HEK293 (cell line): ENCODE data around the gene ANTKMT.

Experiments
- KLF7 ChIP-seq: fragments of 450-650 bp; formaldehyde crosslinking; IDR thresholded peaks from 2 replicates; pipeline ENCODE4 v1.5.1; 2016; ENCODE audit warnings: missing biosample characterization, missing genetic modification characterization, borderline replicate concordance
- MEIS1 ChIP-seq: sonication (generic); formaldehyde crosslinking; IDR thresholded peaks from 2 replicates; pipeline ENCODE4 v1.8.1; 2022; ENCODE audit warnings: missing genetic modification reagents, mild to moderate bottlenecking, borderline replicate concordance
- OSR2 ChIP-seq: fragments of 450-650 bp; formaldehyde crosslinking; IDR thresholded peaks from 2 replicates; pipeline ENCODE4 v1.5.1; 2016; ENCODE audit warnings: missing biosample characterization, missing genetic modification characterization
- REPIN1 ChIP-seq: fragments of 450-650 bp; formaldehyde crosslinking; IDR thresholded peaks from 2 replicates; pipeline ENCODE4 v1.5.1; 2017; ENCODE audit warnings: missing biosample characterization, missing genetic modification characterization, low read depth
- SETDB1 ChIP-seq: IDR thresholded peaks from one replicate; pipeline ENCODE4 v1.6.1; 2017; ENCODE audit warnings: mild to moderate bottlenecking, low read length, moderate library complexity, mixed read lengths; ENCODE audit not compliant: insufficient read length
- TCF7L2 ChIP-seq: IDR thresholded peaks from 2 replicates; pipeline ENCODE4 v1.6.1; 2011; ENCODE audit warnings: low read depth, mild to moderate bottlenecking, inconsistent platforms, low read length, moderate library complexity, borderline replicate concordance
- ZBTB48 ChIP-seq: fragments of 450-650 bp; formaldehyde crosslinking; IDR thresholded peaks from 2 replicates; pipeline ENCODE4 v1.5.1; 2016; ENCODE audit warnings: missing biosample characterization, missing genetic modification characterization
- ZBTB8A ChIP-seq: fragments of 450-650 bp; formaldehyde crosslinking; IDR thresholded peaks from 2 replicates; pipeline ENCODE4 v1.5.1; 2016; ENCODE audit warnings: missing biosample characterization, missing genetic modification characterization
- ZNF121 ChIP-seq: fragments of 450-650 bp; formaldehyde crosslinking; IDR thresholded peaks from 2 replicates; pipeline ENCODE4 v1.5.1; 2016; ENCODE audit warnings: missing biosample characterization, missing genetic modification characterization
- ZNF175 ChIP-seq: fragments of 450-650 bp; formaldehyde crosslinking; IDR thresholded peaks from 2 replicates; pipeline ENCODE4 v1.5.1; 2016; ENCODE audit warnings: missing biosample characterization, missing genetic modification characterization
- ZNF184 ChIP-seq: fragments of 450-650 bp; IDR thresholded peaks from 2 replicates; pipeline ENCODE4 v1.5.1; 2018; ENCODE audit warnings: missing biosample characterization, mild to moderate bottlenecking, missing genetic modification characterization
- ZNF26 ChIP-seq: fragments of 450-650 bp; formaldehyde crosslinking; IDR thresholded peaks from 2 replicates; pipeline ENCODE4 v1.5.1; 2016; ENCODE audit warnings: missing biosample characterization, missing genetic modification characterization
- ZNF292 ChIP-seq: fragments of 450-650 bp; formaldehyde crosslinking; IDR thresholded peaks from 2 replicates; pipeline ENCODE4 v1.5.1; 2016; ENCODE audit warnings: low read depth, missing biosample characterization, missing genetic modification characterization, borderline replicate concordance
- ZNF488 ChIP-seq: fragments of 450-650 bp; formaldehyde crosslinking; IDR thresholded peaks from 2 replicates; pipeline ENCODE4 v1.5.1; 2016; ENCODE audit warnings: missing biosample characterization, missing genetic modification characterization
- ZNF513 ChIP-seq: fragments of 450-650 bp; IDR thresholded peaks from 2 replicates; pipeline ENCODE4 v1.5.1; 2018; ENCODE audit warnings: missing biosample characterization, missing genetic modification characterization
- ZNF571 ChIP-seq: fragments of 450-650 bp; formaldehyde crosslinking; IDR thresholded peaks from 2 replicates; pipeline ENCODE4 v1.5.0; 2017; ENCODE audit warnings: missing biosample characterization, missing genetic modification characterization
- ZNF645 ChIP-seq: fragments of 450-650 bp; formaldehyde crosslinking; IDR thresholded peaks from 2 replicates; pipeline ENCODE4; 2016; ENCODE audit warnings: missing biosample characterization, missing genetic modification characterization
- ZNF658 ChIP-seq: fragments of 450-650 bp; formaldehyde crosslinking; IDR thresholded peaks from 2 replicates; pipeline ENCODE4; 2016; ENCODE audit warnings: missing biosample characterization, missing genetic modification characterization
- ZNF677 ChIP-seq: fragments of 450-650 bp; IDR thresholded peaks from 2 replicates; pipeline ENCODE4 v1.5.0; 2018; ENCODE audit warnings: missing biosample characterization, mild to moderate bottlenecking, missing genetic modification characterization, moderate library complexity
- ZNF692 ChIP-seq: fragments of 450-650 bp; formaldehyde crosslinking; IDR thresholded peaks from 2 replicates; pipeline ENCODE4 v1.5.1; 2016; ENCODE audit warnings: missing biosample characterization, missing genetic modification characterization
- ZNF76 ChIP-seq: fragments of 450-650 bp; formaldehyde crosslinking; IDR thresholded peaks from 2 replicates; pipeline ENCODE4; 2016; ENCODE audit warnings: low read depth, missing biosample characterization, missing genetic modification characterization, borderline replicate concordance
- ZNF791 ChIP-seq: fragments of 450-650 bp; formaldehyde crosslinking; IDR thresholded peaks from 2 replicates; pipeline ENCODE4 v1.5.1; 2016; ENCODE audit warnings: missing biosample characterization, missing genetic modification characterization
- ZSCAN30 ChIP-seq: fragments of 450-650 bp; IDR thresholded peaks from 2 replicates; pipeline ENCODE4 v1.5.1; 2018; ENCODE audit warnings: missing biosample characterization, mild to moderate bottlenecking, missing genetic modification characterization, moderate library complexity
- TF ChIP-seq, protein P1 (sequence below): fragments of 450-650 bp; formaldehyde crosslinking; IDR thresholded peaks from 2 replicates; pipeline ENCODE4 v1.5.1; 2016; ENCODE audit warnings: missing biosample characterization, missing genetic modification characterization, borderline replicate concordance
- TF ChIP-seq, protein P2 (sequence below): fragments of 450-650 bp; formaldehyde crosslinking; IDR thresholded peaks from 2 replicates; pipeline ENCODE4 v1.5.1; 2016; ENCODE audit warnings: missing biosample characterization, missing genetic modification characterization
- TF ChIP-seq, protein P3 (sequence below): fragments of 450-650 bp; formaldehyde crosslinking; IDR thresholded peaks from 2 replicates; pipeline ENCODE4 v1.5.1; 2016; ENCODE audit warnings: missing biosample characterization, missing genetic modification characterization, borderline replicate concordance

The ANTKMT gene

DNA sequence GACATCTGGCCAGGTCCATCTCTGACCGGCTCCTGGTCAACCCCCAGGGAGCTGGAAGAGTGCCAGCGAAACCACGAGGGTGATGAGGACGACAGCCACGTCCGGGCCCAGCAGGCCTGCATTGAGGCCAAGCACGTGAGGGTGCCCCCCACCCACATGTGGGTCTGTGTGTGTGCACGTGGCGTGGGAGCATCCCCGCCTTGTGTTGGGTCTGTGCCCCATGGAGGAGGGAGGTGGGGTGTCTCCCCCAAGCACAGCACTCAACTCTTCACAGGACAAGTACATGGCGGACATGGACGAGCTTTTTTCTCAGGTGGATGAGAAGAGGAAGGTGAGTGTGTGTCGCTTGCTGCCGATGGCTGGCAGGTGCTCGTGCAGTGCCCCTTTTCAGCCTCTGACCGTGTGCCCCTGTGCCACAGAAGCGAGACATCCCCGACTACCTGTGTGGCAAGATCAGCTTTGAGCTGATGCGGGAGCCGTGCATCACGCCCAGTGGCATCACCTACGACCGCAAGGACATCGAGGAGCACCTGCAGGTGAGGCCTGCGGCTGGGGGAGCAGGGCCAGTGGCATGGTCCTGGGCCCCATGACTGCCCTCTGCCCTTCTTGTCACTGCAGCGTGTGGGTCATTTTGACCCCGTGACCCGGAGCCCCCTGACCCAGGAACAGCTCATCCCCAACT, 39.1 kb upstream of the ANTKMT start (continued):
- TF ChIP-seq, protein P1, sequence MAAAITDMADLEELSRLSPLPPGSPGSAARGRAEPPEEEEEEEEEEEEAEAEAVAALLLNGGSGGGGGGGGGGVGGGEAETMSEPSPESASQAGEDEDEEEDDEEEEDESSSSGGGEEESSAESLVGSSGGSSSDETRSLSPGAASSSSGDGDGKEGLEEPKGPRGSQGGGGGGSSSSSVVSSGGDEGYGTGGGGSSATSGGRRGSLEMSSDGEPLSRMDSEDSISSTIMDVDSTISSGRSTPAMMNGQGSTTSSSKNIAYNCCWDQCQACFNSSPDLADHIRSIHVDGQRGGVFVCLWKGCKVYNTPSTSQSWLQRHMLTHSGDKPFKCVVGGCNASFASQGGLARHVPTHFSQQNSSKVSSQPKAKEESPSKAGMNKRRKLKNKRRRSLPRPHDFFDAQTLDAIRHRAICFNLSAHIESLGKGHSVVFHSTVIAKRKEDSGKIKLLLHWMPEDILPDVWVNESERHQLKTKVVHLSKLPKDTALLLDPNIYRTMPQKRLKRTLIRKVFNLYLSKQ (tag by site-specific recombination), result no peak
- TF ChIP-seq ZNF175 (tag by site-specific recombination), result no peak
- TF ChIP-seq ZNF121 (tag by site-specific recombination), result no peak
- TF ChIP-seq KLF7 (tag by site-specific recombination), result no peak; the same call in 1 of the 2 replicates
- peak; percentile 92 for TF ChIP-seq ZNF692 (tag by site-specific recombination)
- no peak for TF ChIP-seq ZNF658 (tag by site-specific recombination)
- peak; percentile 75 for TF ChIP-seq OSR2 (tag by site-specific recombination)
- peak; percentile 77 for TF ChIP-seq ZBTB8A
- peak; percentile 36 for TF ChIP-seq ZNF645 (tag by site-specific recombination)
- no peak for TF ChIP-seq SETDB1
- no peak for TF ChIP-seq TCF7L2
- TF ChIP-seq, protein P2, sequence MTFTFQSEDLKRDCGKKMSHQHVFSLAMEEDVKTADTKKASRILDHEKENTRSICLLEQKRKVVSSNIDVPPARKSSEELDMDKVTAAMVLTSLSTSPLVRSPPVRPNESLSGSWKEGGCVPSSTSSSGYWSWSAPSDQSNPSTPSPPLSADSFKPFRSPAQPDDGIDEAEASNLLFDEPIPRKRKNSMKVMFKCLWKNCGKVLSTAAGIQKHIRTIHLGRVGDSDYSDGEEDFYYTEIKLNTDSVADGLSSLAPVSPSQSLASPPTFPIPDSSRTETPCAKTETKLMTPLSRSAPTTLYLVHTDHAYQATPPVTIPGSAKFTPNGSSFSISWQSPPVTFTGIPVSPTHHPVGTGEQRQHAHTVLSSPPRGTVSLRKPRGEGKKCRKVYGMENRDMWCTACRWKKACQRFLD (tag by site-specific recombination), result no peak
- no peak for TF ChIP-seq MEIS1 (CRISPR knock-in tag)
- peak; percentile 75 for TF ChIP-seq ZSCAN30 (tag by site-specific recombination)
- TF ChIP-seq ZNF26 (tag by site-specific recombination), result no peak
- no peak for TF ChIP-seq ZNF292
- TF ChIP-seq, protein P3, sequence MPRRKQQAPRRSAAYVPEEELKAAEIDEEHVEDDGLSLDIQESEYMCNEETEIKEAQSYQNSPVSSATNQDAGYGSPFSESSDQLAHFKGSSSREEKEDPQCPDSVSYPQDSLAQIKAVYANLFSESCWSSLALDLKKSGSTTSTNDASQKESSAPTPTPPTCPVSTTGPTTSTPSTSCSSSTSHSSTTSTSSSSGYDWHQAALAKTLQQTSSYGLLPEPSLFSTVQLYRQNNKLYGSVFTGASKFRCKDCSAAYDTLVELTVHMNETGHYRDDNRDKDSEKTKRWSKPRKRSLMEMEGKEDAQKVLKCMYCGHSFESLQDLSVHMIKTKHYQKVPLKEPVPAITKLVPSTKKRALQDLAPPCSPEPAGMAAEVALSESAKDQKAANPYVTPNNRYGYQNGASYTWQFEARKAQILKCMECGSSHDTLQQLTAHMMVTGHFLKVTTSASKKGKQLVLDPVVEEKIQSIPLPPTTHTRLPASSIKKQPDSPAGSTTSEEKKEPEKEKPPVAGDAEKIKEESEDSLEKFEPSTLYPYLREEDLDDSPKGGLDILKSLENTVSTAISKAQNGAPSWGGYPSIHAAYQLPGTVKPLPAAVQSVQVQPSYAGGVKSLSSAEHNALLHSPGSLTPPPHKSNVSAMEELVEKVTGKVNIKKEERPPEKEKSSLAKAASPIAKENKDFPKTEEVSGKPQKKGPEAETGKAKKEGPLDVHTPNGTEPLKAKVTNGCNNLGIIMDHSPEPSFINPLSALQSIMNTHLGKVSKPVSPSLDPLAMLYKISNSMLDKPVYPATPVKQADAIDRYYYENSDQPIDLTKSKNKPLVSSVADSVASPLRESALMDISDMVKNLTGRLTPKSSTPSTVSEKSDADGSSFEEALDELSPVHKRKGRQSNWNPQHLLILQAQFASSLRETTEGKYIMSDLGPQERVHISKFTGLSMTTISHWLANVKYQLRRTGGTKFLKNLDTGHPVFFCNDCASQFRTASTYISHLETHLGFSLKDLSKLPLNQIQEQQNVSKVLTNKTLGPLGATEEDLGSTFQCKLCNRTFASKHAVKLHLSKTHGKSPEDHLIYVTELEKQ (tag by site-specific recombination), result no peak; the same call in 1 of the 2 replicates
- TF ChIP-seq ZNF488 (tag by site-specific recombination), result no peak; the same call in 1 of the 2 replicates
- TF ChIP-seq ZBTB48, result no peak
- TF ChIP-seq ZNF791 (tag by site-specific recombination), result no peak
- 0 out of 2 replicates have a peak, but pooled peaks have one; percentile 8 for TF ChIP-seq REPIN1 (tag by site-specific recombination)
- peak; percentile 65 for TF ChIP-seq ZNF513
- no peak for TF ChIP-seq ZNF571 (tag by site-specific recombination)
- 0 out of 2 replicates have a peak, but pooled peaks have one; percentile 26 for TF ChIP-seq ZNF76
- peak; percentile 7; the same call in 1 of the 2 replicates for TF ChIP-seq ZNF184 (tag by site-specific recombination)
- TF ChIP-seq ZNF677 (tag by site-specific recombination), result no peak
